H1 (cell line): ENCODE data around the gene IL21R. TPM values are rescaled to one million over a fixed set of nuclear protein-coding genes. Genes with fewer than 3 reads are reported as not detected.

Experiments used
- CTCF ChIA-PET: fragments of 300-600 bp; sonication (Branson Sonifier 250); formaldehyde crosslinking; loops from one replicate; lab custom pipeline; 2021; ENCODE audit not compliant: partially characterized antibody; lab: Charles Lee
- POLR2A ChIA-PET: fragments of 300-600 bp; sonication (Branson Sonifier 250); formaldehyde crosslinking; loops from one replicate; lab custom pipeline; 2021; ENCODE audit warnings: inconsistent platforms; ENCODE audit not compliant: partially characterized antibody; lab: Charles Lee
- DNase-seq, 2 experiments: peaks; one replicate each; pipeline versions ENCODE4 v3.0.0 to v3.0.0-alpha.2; 2010 to 2022; ENCODE audit warnings: low spot score in 2 of 2, low read depth in 1 of 2, mixed read lengths in 1 of 2
- FAIRE-seq: peaks from 2 replicates; lab custom pipeline; 2011; peaks lifted over from hg19 to GRCh38; lab: Jason Lieb, UNC
- H2AFZ ChIP-seq: 2 replicates; pipeline ENCODE4 v1.8.1; 2012; ENCODE audit warnings: low read length, inconsistent platforms
- H2AK5ac ChIP-seq: 2 replicates; pipeline ENCODE4 v1.6.1; 2013; ENCODE audit warnings: low read depth, low read length
- H2BK120ac ChIP-seq: replicated peaks from 2 replicates; pipeline ENCODE3; 2013; ENCODE audit warnings: low read depth, low read length, inconsistent platforms
- H2BK12ac ChIP-seq: 2 replicates; pipeline ENCODE4 v1.6.1; 2013; ENCODE audit warnings: low read depth, low read length
- H2BK15ac ChIP-seq: 2 replicates; pipeline ENCODE4 v1.6.1; 2013; ENCODE audit warnings: low read length
- H2BK20ac ChIP-seq: 2 replicates; pipeline ENCODE4 v1.6.1; 2013; ENCODE audit warnings: low read length
- H2BK5ac ChIP-seq: 2 replicates; pipeline ENCODE4 v1.6.1; 2013; ENCODE audit warnings: low read depth, low read length
- H3K14ac ChIP-seq: 2 replicates; pipeline ENCODE4 v1.6.1; 2013; ENCODE audit warnings: inconsistent platforms; ENCODE audit not compliant: insufficient read length
- H3K18ac ChIP-seq: 2 replicates; pipeline ENCODE4 v1.6.1; 2013; ENCODE audit warnings: low read length; ENCODE audit errors: extremely low read depth
- H3K23ac ChIP-seq: 2 replicates; pipeline ENCODE4 v1.6.1; 2013; ENCODE audit warnings: inconsistent platforms; ENCODE audit not compliant: insufficient read length
- H3K23me2 ChIP-seq: 2 replicates; pipeline ENCODE4 v1.6.1; 2013; ENCODE audit warnings: low read depth, low read length
- H3K27ac ChIP-seq: 2 replicates; pipeline ENCODE4 v1.6.1; 2011; ENCODE audit warnings: low read depth, low read length, inconsistent platforms
- H3K27me3 ChIP-seq, 4 experiments: replicated peaks in 1 of 4; 1 replicate in 1 of 4; 2 replicates in 3 of 4; pipeline versions ENCODE4 v1.6.1 to v1.8.1; 2011 to 2013; ENCODE audit warnings: low read length in 3 of 4, mild to moderate bottlenecking in 3 of 4, inconsistent platforms in 2 of 4, mixed read lengths in 2 of 4, moderate library complexity in 1 of 4; ENCODE audit not compliant: control insufficient read depth in 3 of 4, insufficient read depth in 3 of 4; ENCODE audit errors: extremely low read depth in 1 of 4
- H3K36me3 ChIP-seq, 4 experiments: 2 replicates each; pipeline versions ENCODE4 v1.6.1 to v1.8.1; 2011 to 2013; ENCODE audit warnings: mild to moderate bottlenecking in 4 of 4, low read length in 3 of 4, moderate library complexity in 2 of 4, control low read depth in 1 of 4, inconsistent platforms in 1 of 4; ENCODE audit not compliant: insufficient read depth in 4 of 4, control insufficient read depth in 2 of 4
- H3K4ac ChIP-seq: replicated peaks from 2 replicates; pipeline ENCODE3; 2013; ENCODE audit warnings: low read length, low read depth, mixed read lengths, inconsistent platforms; ENCODE audit not compliant: insufficient read length
- H3K4me1 ChIP-seq, 4 experiments: replicated peaks in 1 of 4; 1 replicate in 1 of 4; 2 replicates in 3 of 4; pipeline versions ENCODE4 v1.6.1 to v1.8.1; 2011 to 2013; ENCODE audit warnings: low read length in 3 of 4, inconsistent platforms in 2 of 4, mixed read lengths in 1 of 4; ENCODE audit not compliant: insufficient read depth in 4 of 4, control insufficient read depth in 3 of 4
- H3K4me2 ChIP-seq, 2 experiments: 2 replicates each; pipeline versions ENCODE4 v1.6.1 to v1.8.1; 2011 to 2013; ENCODE audit warnings: low read depth in 2 of 2, low read length in 2 of 2, control low read depth in 1 of 2, inconsistent platforms in 1 of 2, mild to moderate bottlenecking in 1 of 2; ENCODE audit not compliant: insufficient read depth in 1 of 2
- H3K4me3 ChIP-seq, 4 experiments: fragments of 200-600, 300-600 bp in 1 of 4; sonication (generic), shearing (Covaris generic), sonication (Bioruptor Twin) in 1 of 4; 2 replicates each; pipeline versions ENCODE4 v1.5.1 to v1.8.1; 2011 to 2016; ENCODE audit warnings: low read length in 4 of 4, low read depth in 3 of 4, control low read depth in 2 of 4, inconsistent platforms in 2 of 4, mild to moderate bottlenecking in 2 of 4, mixed read lengths in 1 of 4, moderate library complexity in 1 of 4; ENCODE audit not compliant: insufficient read depth in 2 of 4; ENCODE audit errors: extremely low read depth in 1 of 4
- H3K56ac ChIP-seq: replicated peaks from 2 replicates; pipeline ENCODE3; 2013; ENCODE audit warnings: low read depth, mild to moderate bottlenecking, mixed read lengths, low read length, inconsistent platforms; ENCODE audit not compliant: insufficient read length
- H3K79me1 ChIP-seq: 2 replicates; pipeline ENCODE4 v1.6.1; 2013; ENCODE audit warnings: low read depth, low read length, control low read depth
- H3K79me2 ChIP-seq, 2 experiments: 2 replicates each; pipeline versions ENCODE4 v1.6.1 to v1.8.1; 2012 to 2013; ENCODE audit warnings: low read length in 2 of 2, mild to moderate bottlenecking in 2 of 2, inconsistent platforms in 1 of 2; ENCODE audit not compliant: insufficient read depth in 2 of 2, control insufficient read depth in 1 of 2
- H3K9ac ChIP-seq, 4 experiments: replicated peaks in 1 of 4; 1 replicate in 1 of 4; 2 replicates in 3 of 4; pipeline versions ENCODE4 v1.6.1 to v1.8.1; 2011 to 2013; ENCODE audit warnings: low read depth in 3 of 4, low read length in 3 of 4, control low read depth in 2 of 4, mild to moderate bottlenecking in 2 of 4, moderate library complexity in 2 of 4, inconsistent platforms in 1 of 4; ENCODE audit errors: extremely low read depth in 1 of 4
- H3K9me3 ChIP-seq, 2 experiments: 2 replicates each; pipeline versions ENCODE4 v1.6.1 to v1.8.1; 2012 to 2013; ENCODE audit warnings: mild to moderate bottlenecking in 2 of 2, moderate library complexity in 2 of 2, control low read depth in 1 of 2, inconsistent platforms in 1 of 2, low read depth in 1 of 2, low read length in 1 of 2, mixed read lengths in 1 of 2; ENCODE audit not compliant: insufficient read depth in 2 of 2
- H4K20me1 ChIP-seq, 2 experiments: replicated peaks in 1 of 2; 2 replicates each; pipeline versions ENCODE3 to v1.8.1; 2011 to 2013; ENCODE audit warnings: inconsistent platforms in 2 of 2, low read length in 2 of 2, mild to moderate bottlenecking in 1 of 2; ENCODE audit not compliant: insufficient read depth in 2 of 2, control insufficient read depth in 1 of 2
- H4K5ac ChIP-seq: 2 replicates; pipeline ENCODE4 v1.6.1; 2013; ENCODE audit warnings: low read length, low read depth, mixed read lengths, inconsistent platforms; ENCODE audit not compliant: insufficient read length
- H4K8ac ChIP-seq: 2 replicates; pipeline ENCODE4 v1.8.0; 2013; ENCODE audit warnings: mild to moderate bottlenecking, moderate library complexity, low read length, inconsistent platforms; ENCODE audit not compliant: insufficient read depth; ENCODE audit errors: extremely low read depth
- H4K91ac ChIP-seq: replicated peaks from 2 replicates; pipeline ENCODE3; 2013; ENCODE audit warnings: low read length, mixed read lengths, inconsistent platforms; ENCODE audit not compliant: insufficient read length
- ASH2L ChIP-seq: fragments of 200-600, 300-600 bp; sonication (generic); IDR thresholded peaks from one replicate; pipeline ENCODE4 v1.7.1; 2017; ENCODE audit warnings: low read length
- BACH1 ChIP-seq: IDR thresholded peaks from 2 replicates; pipeline ENCODE4 v1.6.1; 2012; ENCODE audit warnings: low read length, improper control_type of control experiment
- CEBPB ChIP-seq: IDR thresholded peaks from 2 replicates; pipeline ENCODE4 v1.6.1; 2012; ENCODE audit warnings: low read depth, low read length
- CTBP2 ChIP-seq: IDR thresholded peaks from 2 replicates; pipeline ENCODE4 v1.7.0; 2011; ENCODE audit warnings: borderline replicate concordance, mild to moderate bottlenecking, moderate library complexity, mixed read lengths, low read length; ENCODE audit not compliant: insufficient read depth, insufficient read length
- KDM5A ChIP-seq: fragments of 200-600 bp; IDR thresholded peaks from 2 replicates; pipeline ENCODE4 v1.7.1; 2012; ENCODE audit warnings: mild to moderate bottlenecking, low read length, inconsistent platforms, mixed read lengths
- POLR2A ChIP-seq, 2 experiments: IDR thresholded peaks; 1 replicate in 1 of 2; 2 replicates in 1 of 2; pipeline ENCODE4 v1.6.1; 2011; ENCODE audit warnings: low read depth in 2 of 2, low read length in 2 of 2, mild to moderate bottlenecking in 2 of 2; ENCODE audit errors: control extremely low read depth in 1 of 2
- POU5F1 ChIP-seq: IDR thresholded peaks from 2 replicates; pipeline ENCODE4 v1.6.1; 2011; ENCODE audit warnings: low read depth, mild to moderate bottlenecking, low read length, moderate library complexity
- RFX5 ChIP-seq: IDR thresholded peaks from 2 replicates; pipeline ENCODE4 v1.6.1; 2011; ENCODE audit warnings: low read depth, low read length, improper control_type of control experiment, borderline replicate concordance
- SP2 ChIP-seq: IDR thresholded peaks from 2 replicates; pipeline ENCODE4 v1.6.1; 2012; ENCODE audit warnings: mild to moderate bottlenecking, low read length, inconsistent platforms
- TAF7 ChIP-seq: optimal IDR thresholded peaks from 2 replicates; pipeline ENCODE3; 2011; ENCODE audit warnings: low read depth, mild to moderate bottlenecking, inconsistent platforms, low read length, moderate library complexity, borderline replicate concordance
- ZNF274 ChIP-seq: IDR thresholded peaks from 2 replicates; pipeline ENCODE4 v1.7.0; 2012; ENCODE audit warnings: low read length, borderline replicate concordance; ENCODE audit errors: extremely low read depth
- WGBS, 2 experiments: shearing (Covaris generic) in 1 of 2; methylation state at CpG; one replicate each; pipeline versions ENCODE4 v1.1.6 to v1.1.7; 2013 to 2015; ENCODE audit warnings: low lambda C conversion rate in 2 of 2, mixed read lengths in 2 of 2, inconsistent platforms in 1 of 2, low coverage in 1 of 2, missing lambda C conversion rate in 1 of 2; ENCODE audit not compliant: insufficient replicate concordance in 2 of 2, insufficient coverage in 1 of 2, insufficient read length in 1 of 2; ENCODE audit errors: extremely low coverage in 1 of 2, missing lambda C conversion rate in 1 of 2; 5-methylcytosine and 5-hydroxymethylcytosine counted together
- polyA plus RNA-seq, 7 experiments: library from polyadenylated mRNA; depleted of rRNA in 3 of 7; stranded (reverse) in 5 of 7; unstranded in 2 of 7; fragments of >200 nt in 5 of 7; fragments of 200-250 nt in 2 of 7; gene quantifications; 1 replicate in 5 of 7; 2 replicates in 1 of 7; 4 replicates in 1 of 7; pipeline versions ENCODE4 v1.2.1 to v1.2.3, GENCODE V29; 2011 to 2013; ENCODE audit warnings: missing spikeins in 2 of 7, mixed read lengths in 2 of 7
- total RNA-seq: library from RNA; stranded (reverse); fragmentation: NEBNext Ultra II Directional; extraction: Animal tissue kit (Norgen Biotek cat#: 25700); gene quantifications from 2 replicates; pipeline ENCODE4 v1.2.1, GENCODE V29; 2021
- TF ChIP-seq, protein P1 (sequence below): IDR thresholded peaks from 2 replicates; pipeline ENCODE4 v1.6.1; 2011; ENCODE audit warnings: low read length, improper control_type of control experiment

IL21R gene
- total and polyA plus RNA-seq, 2 of the 8 experiments (the other 6 are each of a cell fraction or from before 2014, with no cell fraction given), result 0.34 to 0.70 TPM

DNA sequence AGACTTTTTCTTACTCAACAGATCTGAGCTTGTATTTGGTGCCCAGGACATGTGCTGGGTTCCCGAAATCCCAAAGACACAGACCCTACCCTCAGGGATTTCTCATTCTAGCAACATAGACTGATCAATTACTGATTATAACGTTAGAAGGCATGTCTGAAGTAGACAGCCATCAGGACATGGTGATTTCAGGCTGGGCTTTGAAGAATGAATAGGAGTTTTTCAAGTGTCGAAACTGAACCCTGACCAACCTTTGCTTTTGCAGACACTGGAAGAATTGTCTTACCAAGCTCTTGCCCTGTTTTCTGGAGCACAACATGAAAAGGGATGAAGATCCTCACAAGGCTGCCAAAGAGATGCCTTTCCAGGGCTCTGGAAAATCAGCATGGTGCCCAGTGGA, 40.0 kb upstream of the IL21R start:
- H3K4me1 ChIP-seq, result no peaks in the 10 kb centered on the region; a peak in 1 of 7 replicates
- no peak overlapping the region for H2BK120ac ChIP-seq
- TF ChIP-seq POLR2A (IDR thresholded peaks at IDR 0.05; ENCODE audit: control extremely low read depth in 1 of 2, low read depth in 2 of 2, low read length in 2 of 2) (no peak), POU5F1 (no peak), ASH2L (no peak), TAF7 (no peak), CTBP2 (no peak), KDM5A (no peak), BACH1 (no peak), SP2 (no peak), CEBPB (no peak), RFX5 (no peak), ZNF274 (no peak)
- TF ChIP-seq, protein P1, sequence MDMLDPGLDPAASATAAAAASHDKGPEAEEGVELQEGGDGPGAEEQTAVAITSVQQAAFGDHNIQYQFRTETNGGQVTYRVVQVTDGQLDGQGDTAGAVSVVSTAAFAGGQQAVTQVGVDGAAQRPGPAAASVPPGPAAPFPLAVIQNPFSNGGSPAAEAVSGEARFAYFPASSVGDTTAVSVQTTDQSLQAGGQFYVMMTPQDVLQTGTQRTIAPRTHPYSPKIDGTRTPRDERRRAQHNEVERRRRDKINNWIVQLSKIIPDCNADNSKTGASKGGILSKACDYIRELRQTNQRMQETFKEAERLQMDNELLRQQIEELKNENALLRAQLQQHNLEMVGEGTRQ, result no peak
- DNase-seq (no peak), FAIRE-seq (no peak)
- no peak overlapping the region for H2BK12ac ChIP-seq
- H2AK5ac ChIP-seq, result no peak overlapping the region
- H3K14ac ChIP-seq, result no peak overlapping the region
- 85% methylated on average over 3 of the region's 3 CpGs; no CpG with 5 or more reads in 1 of the 2 experiments for WGBS, 2 experiments
- H3K18ac ChIP-seq, result no peak overlapping the region
- H3K56ac ChIP-seq, result no peak overlapping the region
- no peak overlapping the region; the same call in 1 of the 2 replicates for H2BK5ac ChIP-seq
- H4K8ac ChIP-seq, result no peak overlapping the region
- no peak overlapping the region for H4K91ac ChIP-seq
- H3K27me3 ChIP-seq, result no peaks in the 10 kb centered on the region
- POLR2A ChIA-PET, result interaction anchor here (1.1 kb wide), 1 partner anchor 13 kb away, joined by 3 read pairs; no protein-coding TSS in a partner anchor
- H3K27ac ChIP-seq, result no peak overlapping the region
- no peaks in the 10 kb centered on the region for H4K20me1 ChIP-seq
- H3K9ac ChIP-seq, result no peak overlapping the region
- no peak overlapping the region for H2BK20ac ChIP-seq
- no peak overlapping the region for H4K5ac ChIP-seq
- no peaks in the 10 kb centered on the region for H3K79me1 ChIP-seq
- no peak overlapping the region for H3K4me2 ChIP-seq
- no peak overlapping the region for H2BK15ac ChIP-seq
- H2AFZ ChIP-seq, result no peak overlapping the region
- H3K4me3 ChIP-seq, result no peak overlapping the region
- no peaks in the 10 kb centered on the region for H3K9me3 ChIP-seq
- no peaks in the 10 kb centered on the region for H3K79me2 ChIP-seq
- H3K36me3 ChIP-seq, result peaks cover 2 to 9% (median 4%) of the 10 kb centered on the region in 4 experiments; a peak in 7 of 8 replicates
- H3K23me2 ChIP-seq, result no peaks in the 10 kb centered on the region
- no peak overlapping the region for H3K4ac ChIP-seq
- no peak overlapping the region for H3K23ac ChIP-seq
- CTCF ChIA-PET, result interaction anchor here (1.0 to 2.9 kb wide), 5 partner anchors 45 to 183 kb away, joined by 3 to 18 read pairs (median 6); no protein-coding TSS in a partner anchor
